ENCODE results near the gene SLC1A3.
A peak's percentile ranks its signal among the peaks of the same experiment; 100 is the strongest.

The SLC1A3 gene

DNA sequence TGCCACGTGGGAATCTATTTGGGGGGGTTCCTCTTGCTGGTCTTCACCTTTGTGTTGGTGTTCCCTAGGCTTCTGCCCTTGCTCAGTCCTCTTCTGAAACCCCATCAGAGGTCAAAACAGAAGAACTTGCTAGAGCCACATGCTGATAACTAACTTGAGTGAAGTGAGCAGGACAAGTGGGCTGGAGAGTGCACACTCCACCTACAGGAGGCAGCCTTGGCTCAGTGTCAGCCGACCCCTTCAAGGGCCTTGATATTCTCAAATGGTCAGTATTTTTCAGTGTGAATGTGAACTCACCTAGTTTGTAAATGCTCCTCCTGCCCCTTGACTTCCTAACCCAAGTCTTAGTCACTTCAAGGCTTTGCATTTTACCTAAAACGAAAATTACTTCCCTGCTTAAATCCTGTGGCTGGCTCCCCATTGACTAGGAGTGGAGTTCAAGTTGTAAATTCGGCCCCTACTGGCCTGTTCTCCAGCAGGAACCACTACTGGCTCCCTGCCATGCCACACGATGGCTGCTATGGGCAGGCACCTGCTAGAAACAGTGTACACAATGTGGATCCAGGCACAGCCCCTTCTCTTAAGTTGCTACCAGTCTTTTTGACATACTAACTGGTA lies 3.6 kb upstream of the SLC1A3 start:
- no peaks in the 10 kb centered on the region for H3K36me3 ChIP-seq (ENCODE audit: insufficient read depth, low read length)
- H3K4me1 ChIP-seq (ENCODE audit: insufficient read depth, low read length): no peaks in the 10 kb centered on the region
- no peak overlapping the region for H3K27ac ChIP-seq (ENCODE audit: low read depth, low read length)
- no peaks in the 10 kb centered on the region for H3K9me3 ChIP-seq (ENCODE audit: low read length)
- H3K4me3 ChIP-seq (ENCODE audit: low read depth in 1 of 2, low read length in 2 of 2): no peak overlapping the region
- no peaks in the 10 kb centered on the region for H3K27me3 ChIP-seq (ENCODE audit: control insufficient read depth in 1 of 2, insufficient read depth in 2 of 2, low read length in 2 of 2)
- no peak overlapping the region for H3K9ac ChIP-seq (ENCODE audit: low read length)

GRCh38 chr5:36605241-36605640 lies 1.2 kb upstream of the SLC1A3 start:
- H3K27ac ChIP-seq (ENCODE audit: low read depth, low read length): no peak overlapping the region

GRCh38 chr5:36606036-36606427 lies 374 bp upstream of the SLC1A3 start:
- peak overlapping the region; percentile 56 to 67 for H3K4me3 ChIP-seq (ENCODE audit: low read depth in 1 of 2, low read length in 2 of 2)
- no peaks in the 10 kb centered on the region for H3K9me3 ChIP-seq (ENCODE audit: low read length)
- peak overlapping the region; percentile 21 for H3K27ac ChIP-seq (ENCODE audit: low read depth, low read length)
- no peaks in the 10 kb centered on the region for H3K4me1 ChIP-seq (ENCODE audit: insufficient read depth, low read length)
- peak overlapping the region; percentile 9 for H3K9ac ChIP-seq (ENCODE audit: low read length)
- H3K36me3 ChIP-seq (ENCODE audit: insufficient read depth, low read length): no peaks in the 10 kb centered on the region
- H3K27me3 ChIP-seq (ENCODE audit: control insufficient read depth in 1 of 2, insufficient read depth in 2 of 2, low read length in 2 of 2): no peaks in the 10 kb centered on the region

More at GRCh38 chr5:36605241-36605640, 1.2 kb upstream of the SLC1A3 start:
- Histone ChIP-seq H3K4me3 (ENCODE audit: low read depth in 1 of 2, low read length in 2 of 2) (no peak overlapping the region), H3K9ac (ENCODE audit: low read length) (no peak overlapping the region), H3K27me3 (ENCODE audit: control insufficient read depth in 1 of 2, insufficient read depth in 2 of 2, low read length in 2 of 2) (no peaks in the 10 kb centered on the region), H3K9me3 (ENCODE audit: low read length) (no peaks in the 10 kb centered on the region), H3K4me1 (ENCODE audit: insufficient read depth, low read length) (no peaks in the 10 kb centered on the region), H3K36me3 (ENCODE audit: insufficient read depth, low read length) (no peaks in the 10 kb centered on the region)

GRCh38 chr5:36607114-36607571 lies 737 bp downstream of the SLC1A3 start:
- no peaks in the 10 kb centered on the region for H3K9me3 ChIP-seq (ENCODE audit: low read length)
- H3K4me1 ChIP-seq (ENCODE audit: insufficient read depth, low read length): no peaks in the 10 kb centered on the region
- no peaks in the 10 kb centered on the region for H3K27me3 ChIP-seq (ENCODE audit: control insufficient read depth in 1 of 2, insufficient read depth in 2 of 2, low read length in 2 of 2)
- H3K4me3 ChIP-seq (ENCODE audit: low read depth in 1 of 2, low read length in 2 of 2): peak overlapping the region; percentile 56 to 67
- peak overlapping the region; percentile 9 for H3K9ac ChIP-seq (ENCODE audit: low read length)
- H3K27ac ChIP-seq (ENCODE audit: low read depth, low read length): no peak overlapping the region
- no peaks in the 10 kb centered on the region for H3K36me3 ChIP-seq (ENCODE audit: insufficient read depth, low read length)

DNA sequence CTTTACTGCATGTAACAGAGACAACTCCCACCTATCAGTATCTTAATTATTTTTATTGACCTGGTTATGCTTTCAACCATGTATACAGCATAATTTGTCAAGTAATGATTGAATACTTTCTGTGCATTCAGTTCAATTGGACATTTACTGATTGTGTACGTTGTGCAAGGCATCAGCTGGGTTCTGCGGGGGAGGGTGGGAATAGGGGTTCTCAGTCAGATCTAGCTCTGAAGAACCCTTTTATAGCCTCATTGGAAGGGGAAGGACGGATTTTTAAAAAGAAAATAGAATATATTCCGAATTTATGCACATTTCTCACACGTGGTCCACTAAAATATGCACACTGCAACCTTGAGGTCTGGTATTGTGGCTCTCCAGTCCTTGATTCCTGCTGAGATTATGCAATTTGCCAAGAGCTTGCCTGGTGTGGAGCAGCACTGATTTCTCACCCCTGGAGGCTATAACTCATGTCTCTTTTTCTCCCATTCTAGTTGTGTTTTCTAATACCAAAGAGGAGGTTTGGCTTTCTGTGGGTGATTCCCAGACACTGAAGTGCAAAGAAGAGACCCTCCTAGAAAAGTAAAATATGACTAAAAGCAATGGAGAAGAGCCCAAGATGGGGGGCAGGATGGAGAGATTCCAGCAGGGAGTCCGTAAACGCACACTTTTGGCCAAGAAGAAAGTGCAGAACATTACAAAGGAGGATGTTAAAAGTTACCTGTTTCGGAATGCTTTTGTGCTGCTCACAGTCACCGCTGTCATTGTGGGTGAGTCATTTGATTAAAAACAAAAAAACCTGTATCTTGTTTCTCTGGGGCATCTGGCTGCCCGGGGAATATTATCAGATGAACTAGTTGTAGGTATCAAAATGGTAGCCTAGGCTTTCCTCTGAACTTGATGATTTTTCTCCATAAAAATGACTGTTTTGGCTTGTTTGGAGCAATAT lies 1.7 kb downstream of the SLC1A3 start:
- H3K27ac ChIP-seq (ENCODE audit: low read depth, low read length): no peak overlapping the region
- no peaks in the 10 kb centered on the region for H3K36me3 ChIP-seq (ENCODE audit: insufficient read depth, low read length)
- no peaks in the 10 kb centered on the region for H3K9me3 ChIP-seq (ENCODE audit: low read length)
- no peaks in the 10 kb centered on the region for H3K4me1 ChIP-seq (ENCODE audit: insufficient read depth, low read length)
- no peak overlapping the region for H3K9ac ChIP-seq (ENCODE audit: low read length)
- no peak overlapping the region for H3K4me3 ChIP-seq (ENCODE audit: low read depth in 1 of 2, low read length in 2 of 2)
- no peaks in the 10 kb centered on the region for H3K27me3 ChIP-seq (ENCODE audit: control insufficient read depth in 1 of 2, insufficient read depth in 2 of 2, low read length in 2 of 2)

- H3K9ac ChIP-seq (ENCODE audit: low read length): no peak overlapping the region
- H3K4me1 ChIP-seq (ENCODE audit: insufficient read depth, low read length): no peaks in the 10 kb centered on the region
- no peak overlapping the region for H3K27ac ChIP-seq (ENCODE audit: low read depth, low read length)
- no peak overlapping the region for H3K4me3 ChIP-seq (ENCODE audit: low read depth in 1 of 2, low read length in 2 of 2)
- H3K9me3 ChIP-seq (ENCODE audit: low read length): no peaks in the 10 kb centered on the region
- H3K27me3 ChIP-seq (ENCODE audit: control insufficient read depth in 1 of 2, insufficient read depth in 2 of 2, low read length in 2 of 2): no peaks in the 10 kb centered on the region
- H3K36me3 ChIP-seq (ENCODE audit: insufficient read depth, low read length): no peaks in the 10 kb centered on the region
Observed at GRCh38 chr5:36610621-36611020, 4.2 kb downstream of the SLC1A3 start.

GRCh38 chr5:36611520-36612274 lies 5.3 kb downstream of the SLC1A3 start:
- Histone ChIP-seq H3K4me1 (ENCODE audit: insufficient read depth, low read length) (no peaks in the 10 kb centered on the region), H3K27ac (ENCODE audit: low read depth, low read length) (no peak overlapping the region), H3K36me3 (ENCODE audit: insufficient read depth, low read length) (no peaks in the 10 kb centered on the region), H3K9ac (ENCODE audit: low read length) (no peak overlapping the region), H3K4me3 (ENCODE audit: low read depth in 1 of 2, low read length in 2 of 2) (no peak overlapping the region), H3K9me3 (ENCODE audit: low read length) (no peaks in the 10 kb centered on the region), H3K27me3 (ENCODE audit: control insufficient read depth in 1 of 2, insufficient read depth in 2 of 2, low read length in 2 of 2) (no peaks in the 10 kb centered on the region)

DNA sequence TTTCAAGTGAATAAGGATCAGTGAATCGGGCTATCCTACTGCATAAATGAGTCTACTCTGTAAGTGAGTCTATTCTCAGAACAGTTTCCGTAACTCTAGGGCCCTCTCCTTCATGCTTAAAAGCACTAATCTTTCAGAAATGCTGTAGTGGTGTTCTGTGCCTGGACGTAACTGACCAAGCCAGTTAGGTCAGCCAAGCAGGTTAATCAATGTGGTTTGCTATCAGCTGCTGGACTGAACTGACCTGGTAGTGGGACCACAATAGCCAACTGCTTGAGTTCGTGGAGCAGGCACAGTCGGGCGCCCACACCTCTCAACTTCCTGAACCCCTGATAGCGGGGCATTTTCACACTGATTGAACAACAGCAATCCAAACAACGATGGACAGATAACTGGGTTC lies 6.8 kb downstream of the SLC1A3 start:
- no peaks in the 10 kb centered on the region for H3K9me3 ChIP-seq (ENCODE audit: low read length)
- H3K27me3 ChIP-seq (ENCODE audit: control insufficient read depth in 1 of 2, insufficient read depth in 2 of 2, low read length in 2 of 2): no peaks in the 10 kb centered on the region
- no peaks in the 10 kb centered on the region for H3K36me3 ChIP-seq (ENCODE audit: insufficient read depth, low read length)
- no peak overlapping the region for H3K9ac ChIP-seq (ENCODE audit: low read length)
- H3K4me3 ChIP-seq (ENCODE audit: low read depth in 1 of 2, low read length in 2 of 2): no peak overlapping the region
- no peaks in the 10 kb centered on the region for H3K4me1 ChIP-seq (ENCODE audit: insufficient read depth, low read length)
- H3K27ac ChIP-seq (ENCODE audit: low read depth, low read length): no peak overlapping the region

GRCh38 chr5:36613771-36614656 lies 7.6 kb downstream of the SLC1A3 start:
- H3K4me3 ChIP-seq (ENCODE audit: low read depth in 1 of 2, low read length in 2 of 2): no peak overlapping the region
- no peaks in the 10 kb centered on the region for H3K4me1 ChIP-seq (ENCODE audit: insufficient read depth, low read length)
- H3K27ac ChIP-seq (ENCODE audit: low read depth, low read length): no peak overlapping the region
- H3K36me3 ChIP-seq (ENCODE audit: insufficient read depth, low read length): no peaks in the 10 kb centered on the region
- H3K9me3 ChIP-seq (ENCODE audit: low read length): no peaks in the 10 kb centered on the region
- no peaks in the 10 kb centered on the region for H3K27me3 ChIP-seq (ENCODE audit: control insufficient read depth in 1 of 2, insufficient read depth in 2 of 2, low read length in 2 of 2)
- no peak overlapping the region for H3K9ac ChIP-seq (ENCODE audit: low read length)

GRCh38 chr5:36614657-36615308 lies 8.4 kb downstream of the SLC1A3 start:
- H3K9me3 ChIP-seq (ENCODE audit: low read length): no peaks in the 10 kb centered on the region
- no peaks in the 10 kb centered on the region for H3K4me1 ChIP-seq (ENCODE audit: insufficient read depth, low read length)
- no peak overlapping the region for H3K4me3 ChIP-seq (ENCODE audit: low read depth in 1 of 2, low read length in 2 of 2)
- no peak overlapping the region for H3K9ac ChIP-seq (ENCODE audit: low read length)
- H3K36me3 ChIP-seq (ENCODE audit: insufficient read depth, low read length): no peaks in the 10 kb centered on the region
- H3K27me3 ChIP-seq (ENCODE audit: control insufficient read depth in 1 of 2, insufficient read depth in 2 of 2, low read length in 2 of 2): no peaks in the 10 kb centered on the region
- no peak overlapping the region for H3K27ac ChIP-seq (ENCODE audit: low read depth, low read length)

All from muscle layer of colon (tissue), 2 donors.